Inferior parietal cortex (tissue), 1 donor: ENCODE measurements around the gene OSBPL10.

ENCODE experiments used
- DNase-seq: peaks from one replicate; pipeline ENCODE4 v3.0.0-alpha.2; 2016; ENCODE audit errors: extremely low spot score

The OSBPL10 gene

DNA sequence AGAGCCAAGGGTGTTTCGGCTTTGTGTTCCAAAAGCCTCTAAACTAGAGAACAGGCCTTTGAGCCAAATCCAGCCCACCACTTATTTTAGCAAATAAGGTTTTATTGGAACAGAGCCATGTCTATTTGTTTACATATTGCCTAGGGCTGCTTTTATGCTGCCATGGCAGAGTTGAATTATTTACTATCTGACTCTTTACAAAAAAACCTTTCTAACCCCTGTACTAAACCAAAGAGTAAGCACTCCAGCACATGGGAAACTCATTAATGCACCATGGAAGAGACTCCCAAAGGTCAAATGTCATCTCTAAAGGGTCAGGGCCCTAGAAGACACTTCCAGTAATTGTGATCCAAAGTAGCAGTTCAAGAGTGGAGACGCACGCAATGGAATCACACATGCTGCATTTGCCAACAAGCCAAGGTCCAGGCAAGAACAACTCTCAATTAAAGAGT lies 22.3 kb downstream of the OSBPL10 start:
- DNase-seq, result no peak

DNA sequence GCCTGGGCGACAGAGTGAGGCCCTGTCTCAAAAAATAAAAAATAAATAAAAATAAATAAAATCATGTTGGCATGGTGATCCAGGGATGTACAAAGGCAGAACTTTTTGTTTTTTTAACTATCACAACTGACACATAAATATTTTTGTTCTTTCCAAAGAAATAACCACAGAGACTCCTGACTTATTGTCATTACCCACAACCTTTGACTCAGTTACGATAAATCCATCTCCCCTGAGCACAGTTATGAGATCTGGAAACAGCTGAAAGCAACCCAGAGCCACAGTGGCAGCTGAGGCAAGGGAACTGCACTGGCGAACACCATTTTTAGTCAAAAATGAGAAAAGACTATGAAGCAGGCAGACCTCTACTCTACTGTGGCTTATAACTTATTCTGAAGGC lies 24.0 kb downstream of the OSBPL10 start:
- no peak for DNase-seq

DNA sequence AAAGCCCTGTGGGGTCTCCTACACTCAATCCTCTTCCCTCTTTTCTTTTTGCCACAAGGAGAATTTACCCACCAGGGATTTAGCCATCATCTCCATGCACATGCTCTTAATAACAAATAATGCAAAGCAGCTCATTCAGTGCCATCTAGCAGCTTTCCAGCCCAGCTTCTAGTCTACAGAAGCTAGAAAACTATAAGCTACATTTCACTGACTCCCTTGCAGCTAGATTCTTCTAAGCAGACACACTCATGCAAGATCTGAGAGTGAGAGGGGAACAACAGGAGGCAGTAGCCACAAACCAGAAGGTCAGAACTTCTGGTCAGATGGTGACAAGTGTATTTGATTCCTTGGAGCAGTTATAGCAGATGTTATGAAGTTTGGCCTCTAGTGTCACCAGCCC lies 25.5 kb downstream of the OSBPL10 start:
- no peak for DNase-seq

DNA sequence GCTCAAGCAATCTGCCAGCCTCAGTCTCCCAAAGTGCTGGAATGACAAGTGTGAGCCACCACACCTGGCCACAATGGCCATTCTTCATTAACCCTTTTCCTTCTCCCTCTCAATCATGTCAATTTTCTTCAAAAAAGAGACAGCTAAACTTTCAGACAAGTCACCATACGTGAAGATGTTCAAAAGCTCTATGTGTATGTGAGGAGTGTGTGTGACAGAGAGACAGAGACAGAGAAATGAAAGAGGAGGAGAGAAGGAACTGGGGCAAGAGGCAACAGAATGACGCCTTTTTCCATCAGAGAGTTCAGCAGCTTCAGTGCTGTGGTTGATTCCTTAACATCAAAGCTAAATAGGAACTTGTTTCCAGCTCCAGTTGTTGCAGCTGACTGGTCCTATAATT lies 27.4 kb downstream of the OSBPL10 start:
- no peak for DNase-seq

DNA sequence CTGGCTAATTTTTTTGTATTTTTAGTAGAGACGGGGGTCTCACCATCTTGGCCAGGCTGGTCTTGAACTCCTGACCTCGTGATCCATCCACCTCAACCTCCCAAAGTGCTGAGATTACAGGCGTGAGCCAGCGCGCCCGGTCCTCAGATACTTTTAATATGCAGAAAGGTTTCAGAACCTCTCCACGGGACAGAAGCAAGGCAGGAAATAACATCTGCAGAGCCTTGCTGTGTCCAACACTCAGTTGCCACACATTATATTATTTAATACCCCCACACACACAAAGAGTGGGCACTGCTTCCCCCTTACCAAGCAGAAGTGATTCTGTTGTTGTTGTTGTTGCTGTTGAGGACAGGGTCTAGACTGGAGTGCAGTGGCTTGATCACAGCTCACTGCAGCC lies 28.0 kb downstream of the OSBPL10 start:
- no peak for DNase-seq

DNA sequence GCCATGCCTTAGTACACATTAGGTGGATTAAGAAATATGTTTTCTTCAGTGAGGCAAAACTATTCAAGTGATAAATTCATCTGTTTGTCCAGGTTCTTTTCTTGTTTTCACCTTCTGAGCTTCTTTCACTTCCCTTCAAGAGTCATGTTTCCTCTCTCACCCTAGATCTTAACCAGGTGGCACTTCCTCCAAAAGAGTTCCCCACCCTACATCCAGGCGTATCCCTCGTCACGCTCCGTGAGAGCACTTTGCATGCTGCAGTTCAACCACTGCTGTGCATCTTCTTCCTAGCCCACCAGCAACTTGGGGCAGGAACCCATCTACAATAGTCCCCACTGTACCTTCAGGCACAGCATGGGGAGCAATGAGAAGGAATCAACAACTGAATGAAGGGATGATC lies 28.9 kb downstream of the OSBPL10 start:
- no peak for DNase-seq

DNA sequence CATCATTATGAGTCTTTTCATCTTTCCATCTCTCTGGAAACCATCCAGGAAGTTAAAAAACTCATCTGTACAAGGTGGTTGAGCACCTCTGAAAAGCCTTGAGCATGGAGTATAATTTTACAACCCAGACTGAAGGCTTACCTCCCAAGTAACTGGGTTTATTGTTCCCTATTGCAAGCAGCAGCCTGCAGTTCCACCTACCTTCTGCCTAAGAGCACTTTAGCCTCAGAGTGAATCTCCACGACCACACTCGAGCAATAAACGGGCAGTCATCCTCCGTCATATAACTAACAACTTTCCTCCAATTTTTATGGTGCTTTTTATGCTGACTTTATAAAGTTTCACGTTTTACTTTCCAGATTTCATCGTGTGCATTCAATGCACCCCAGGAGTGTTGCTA lies 32.8 kb downstream of the OSBPL10 start:
- no peak for DNase-seq

DNA sequence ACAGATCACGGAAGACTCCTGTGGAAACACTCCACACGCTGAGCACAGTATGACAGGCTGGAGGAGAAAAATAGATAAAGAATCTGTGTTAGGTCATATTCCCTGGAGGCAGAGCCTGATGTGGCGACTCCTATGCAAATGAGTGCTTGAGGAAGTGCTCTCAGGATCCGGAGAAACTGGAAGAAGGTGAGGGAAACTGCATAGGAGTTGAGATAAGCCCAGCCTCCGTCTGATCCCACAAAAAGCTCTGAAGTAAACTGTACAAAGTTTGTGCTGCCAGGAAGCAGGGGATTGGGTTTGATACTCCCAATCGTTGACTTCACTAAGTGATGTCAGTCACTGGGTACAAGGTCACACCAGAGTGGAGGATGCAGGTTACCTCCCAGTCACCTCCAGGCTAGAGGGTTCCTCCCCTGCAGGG lies 33.4 kb downstream of the OSBPL10 start:
- DNase-seq, result no peak

DNA sequence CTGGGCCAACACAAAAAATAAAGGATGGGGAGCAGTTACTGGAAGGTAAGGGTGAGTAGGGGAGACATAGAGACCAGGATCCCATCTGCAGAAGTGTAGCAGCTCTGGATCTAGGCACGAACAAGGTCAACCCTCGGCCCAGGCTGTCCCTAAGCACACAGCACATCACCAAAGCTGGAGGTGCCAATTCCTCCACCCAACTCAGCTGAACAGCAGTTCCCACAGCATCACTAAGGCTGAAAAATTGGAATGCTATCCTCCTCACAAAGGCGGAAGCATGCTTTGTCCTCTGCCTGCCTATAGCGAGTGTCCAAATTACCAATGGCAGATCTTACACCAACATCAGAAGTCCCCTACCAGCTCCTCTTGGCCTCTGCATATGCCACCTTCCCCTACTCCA lies 33.9 kb downstream of the OSBPL10 start:
- no peak for DNase-seq

DNA sequence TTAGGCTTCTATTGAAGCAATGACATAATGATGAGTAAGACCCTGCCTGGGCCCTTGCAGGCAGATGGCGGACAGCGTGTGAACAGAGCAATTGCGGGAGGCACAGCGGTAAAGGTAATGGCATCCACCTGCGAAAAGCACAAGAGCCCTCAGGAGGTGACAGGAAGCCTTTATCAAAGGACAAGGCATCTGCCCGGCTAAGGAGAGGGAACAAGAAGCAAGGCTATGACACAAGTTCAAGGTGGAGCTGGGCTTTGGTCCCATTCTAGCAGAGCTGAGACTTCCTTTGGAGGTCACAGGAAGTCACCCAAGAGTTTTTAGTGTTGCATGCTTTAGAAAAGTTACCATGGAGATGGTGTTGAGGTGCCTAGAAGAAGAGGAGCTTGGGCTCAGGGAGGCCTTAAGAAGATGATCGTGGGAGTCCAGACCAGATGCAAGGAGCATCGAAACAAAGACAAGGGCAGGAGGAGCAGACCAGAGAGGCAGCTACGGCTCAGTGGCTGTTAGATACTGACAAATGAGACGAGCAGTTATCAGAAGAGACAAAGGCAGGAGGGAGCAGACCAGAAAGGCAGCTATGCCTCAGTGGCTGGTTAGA lies 34.5 kb downstream of the OSBPL10 start:
- DNase-seq, result no peak

DNA sequence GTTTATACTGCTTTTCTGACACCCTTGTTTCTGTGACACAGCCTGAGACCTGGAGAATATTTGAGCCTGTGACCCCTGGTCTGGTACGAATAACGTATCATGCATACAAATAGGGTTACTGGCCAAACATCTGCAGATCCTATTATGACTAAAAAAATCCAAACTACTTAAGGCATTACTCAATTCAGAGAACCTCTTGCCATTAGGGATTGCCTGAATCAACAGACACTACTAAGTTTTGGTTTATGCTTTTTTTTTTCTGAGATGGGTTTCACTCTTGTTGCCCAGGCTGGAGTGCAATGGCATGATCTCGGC lies 35.4 kb downstream of the OSBPL10 start:
- DNase-seq, result no peak

DNA sequence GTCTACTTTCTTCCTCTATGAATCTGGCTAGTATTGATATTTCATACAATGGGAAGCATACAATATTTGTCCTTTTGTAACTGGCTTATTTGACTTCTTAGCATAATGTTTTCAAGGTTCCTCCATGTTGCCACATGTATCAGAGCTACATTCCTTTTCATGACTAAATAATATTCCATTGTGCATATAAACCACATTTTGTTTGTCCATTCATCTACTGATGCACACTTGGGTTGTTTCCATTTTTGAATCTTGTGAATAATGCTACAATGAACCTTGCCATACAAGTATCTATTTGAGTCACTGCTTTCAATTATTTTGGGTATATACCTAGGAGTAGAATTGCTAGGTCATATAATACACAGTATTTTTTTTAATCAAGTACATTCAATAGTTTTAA lies 38.0 kb downstream of the OSBPL10 start:
- DNase-seq, result no peak

DNA sequence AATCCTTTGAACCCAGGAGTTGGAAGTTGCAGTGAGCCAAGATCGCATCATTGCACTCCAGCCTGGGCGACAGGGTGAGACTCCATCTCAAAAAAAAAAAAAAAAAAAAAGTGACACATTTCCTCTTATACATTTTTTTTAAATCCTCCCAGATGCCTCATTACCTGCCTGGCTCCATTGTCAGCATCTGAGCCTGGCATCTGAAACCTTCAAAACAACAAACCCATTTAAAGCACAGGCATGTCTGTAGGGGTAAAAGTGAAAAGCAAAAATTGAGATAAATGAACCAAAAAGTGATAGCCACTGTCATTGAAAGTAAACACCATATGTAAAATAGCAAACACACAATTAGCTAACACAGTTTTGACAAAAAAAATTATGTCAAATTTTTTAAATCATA lies 38.6 kb downstream of the OSBPL10 start:
- DNase-seq, result no peak

DNA sequence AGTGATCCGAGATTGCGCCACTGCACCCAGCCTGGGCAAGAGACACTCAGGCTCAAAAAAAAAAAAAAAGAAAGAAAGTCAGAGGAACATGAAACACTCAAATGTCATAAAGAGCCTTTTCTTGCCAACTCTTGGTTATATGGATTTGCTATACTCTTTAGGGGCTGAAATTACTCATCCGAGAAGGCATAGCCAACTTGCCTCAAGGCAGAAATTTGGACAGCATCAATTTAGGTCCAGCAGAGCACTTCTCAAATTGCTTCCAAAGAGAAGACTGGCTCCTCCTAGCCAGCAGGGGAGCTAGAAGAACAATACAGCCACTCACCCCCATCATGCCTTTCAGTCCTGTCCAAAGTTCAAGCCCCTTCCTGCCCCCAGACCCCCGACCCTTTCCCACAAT lies 43.8 kb downstream of the OSBPL10 start:
- DNase-seq, result no peak

DNA sequence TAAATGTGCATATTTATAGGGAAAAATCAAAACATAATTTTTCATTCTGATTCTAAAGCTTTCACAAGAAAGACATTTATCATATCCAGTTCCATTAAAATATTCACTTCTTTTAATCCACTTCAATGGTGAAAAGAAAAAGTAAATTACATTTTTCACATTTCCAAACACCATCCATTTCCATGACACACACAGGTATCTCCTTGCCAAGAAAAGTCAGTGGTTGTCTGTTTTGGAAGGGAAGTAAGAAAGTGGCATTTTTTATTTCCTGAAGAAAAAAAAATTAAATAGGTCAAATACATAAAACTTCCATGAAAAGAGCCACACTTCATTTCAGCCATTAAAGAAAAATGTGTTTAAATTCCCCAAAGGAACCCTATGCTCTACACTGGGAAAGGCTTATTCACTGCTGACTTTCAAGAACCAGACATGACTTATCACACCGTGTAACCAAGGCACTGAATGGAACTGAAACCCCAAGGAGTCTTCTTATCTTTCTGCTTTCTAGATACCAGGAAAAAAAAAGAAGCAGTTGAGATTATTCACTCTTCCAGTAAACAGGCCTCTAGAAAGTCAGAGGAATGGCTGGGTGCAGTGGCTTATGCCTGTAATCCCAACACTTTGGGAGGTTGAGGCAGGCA lies 44.5 kb downstream of the OSBPL10 start:
- DNase-seq, result no peak

DNA sequence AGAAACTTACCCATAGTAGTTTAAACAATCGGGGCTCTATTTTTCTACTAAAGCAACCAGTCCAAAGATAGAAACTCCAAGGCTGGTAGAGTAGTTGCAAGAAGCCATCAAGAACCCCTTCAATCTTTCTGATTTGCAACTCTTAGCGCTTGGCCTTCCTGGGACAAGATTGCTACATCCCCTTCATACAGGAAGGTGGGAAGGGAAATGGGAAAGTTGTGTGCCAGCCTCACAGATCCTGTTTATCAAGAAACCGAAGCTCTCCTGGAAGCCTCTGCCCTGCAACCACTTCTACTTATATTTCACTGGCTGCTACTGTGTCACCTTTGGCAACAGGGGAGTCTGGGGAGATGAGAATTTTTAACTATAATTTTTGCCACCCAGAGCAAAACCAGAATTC lies 46.2 kb downstream of the OSBPL10 start:
- no peak for DNase-seq

DNA sequence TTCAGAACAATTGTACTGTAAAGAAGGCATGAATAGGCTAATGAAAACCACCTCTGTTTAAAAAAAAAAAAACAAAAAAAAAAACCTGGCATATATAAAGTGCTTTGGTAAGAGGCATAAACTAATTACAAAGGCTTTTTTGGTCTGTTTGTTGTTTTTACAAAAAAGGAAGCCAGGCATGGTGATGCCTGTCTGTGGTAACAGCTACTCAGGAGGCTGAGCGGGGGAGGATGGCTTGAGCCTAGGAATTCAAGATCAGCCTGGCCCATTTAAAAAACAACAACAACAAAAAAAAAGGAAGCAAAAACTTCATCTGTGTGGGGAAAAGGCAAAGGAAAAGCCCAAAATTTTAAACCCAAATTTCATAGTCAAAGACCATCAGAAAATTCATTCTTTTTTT lies 47.0 kb downstream of the OSBPL10 start:
- DNase-seq, result no peak

DNA sequence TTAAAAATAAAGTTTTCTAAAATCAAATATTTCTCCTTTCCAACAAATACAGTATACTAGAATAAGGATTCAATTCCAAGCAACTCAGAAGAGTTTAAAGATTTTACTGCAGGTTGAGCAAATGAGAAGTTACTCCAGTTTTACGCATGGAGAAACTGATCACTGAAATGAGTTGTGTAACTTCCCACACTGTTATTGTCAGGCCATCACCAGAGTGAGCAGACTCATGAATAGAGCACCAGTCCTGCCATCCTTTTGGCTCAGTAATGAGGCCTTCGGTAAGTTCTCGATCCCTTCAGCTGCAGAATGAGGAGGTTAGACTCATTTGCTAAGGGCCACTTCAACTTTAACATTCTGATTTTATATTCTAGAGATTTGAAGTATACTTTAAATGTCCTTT lies 48.1 kb downstream of the OSBPL10 start:
- no peak for DNase-seq

DNA sequence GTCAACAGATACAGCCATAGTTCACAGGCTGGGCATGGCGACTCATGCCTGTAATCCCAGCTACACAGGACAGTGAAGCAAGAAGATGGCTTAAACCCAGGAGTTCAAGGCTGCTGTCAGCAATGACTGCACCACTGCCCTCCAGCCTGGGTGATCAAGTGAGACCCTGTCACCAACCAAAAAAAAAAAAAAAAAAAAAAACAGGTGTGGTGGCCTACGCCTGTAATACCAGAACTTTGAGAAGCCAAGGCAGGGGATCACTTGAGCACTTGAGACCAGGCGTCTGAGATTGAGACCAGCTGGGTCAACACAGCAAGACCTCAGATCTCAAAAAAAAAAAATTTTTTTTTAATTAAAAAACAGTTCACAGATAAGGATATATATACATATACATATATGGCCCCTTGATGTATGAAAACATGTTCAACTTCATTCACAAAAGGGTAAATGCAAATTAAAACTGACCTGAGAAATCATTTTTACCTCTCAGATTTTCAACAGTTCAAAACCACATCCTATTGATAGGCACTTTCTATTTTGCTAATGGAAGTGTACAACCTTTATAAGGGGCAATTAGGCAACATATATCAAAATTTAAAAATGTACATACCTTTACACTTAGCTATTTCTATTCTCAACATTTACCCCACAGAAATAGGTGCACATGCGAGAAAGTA lies 51.1 kb downstream of the OSBPL10 start:
- DNase-seq, result no peak

DNA sequence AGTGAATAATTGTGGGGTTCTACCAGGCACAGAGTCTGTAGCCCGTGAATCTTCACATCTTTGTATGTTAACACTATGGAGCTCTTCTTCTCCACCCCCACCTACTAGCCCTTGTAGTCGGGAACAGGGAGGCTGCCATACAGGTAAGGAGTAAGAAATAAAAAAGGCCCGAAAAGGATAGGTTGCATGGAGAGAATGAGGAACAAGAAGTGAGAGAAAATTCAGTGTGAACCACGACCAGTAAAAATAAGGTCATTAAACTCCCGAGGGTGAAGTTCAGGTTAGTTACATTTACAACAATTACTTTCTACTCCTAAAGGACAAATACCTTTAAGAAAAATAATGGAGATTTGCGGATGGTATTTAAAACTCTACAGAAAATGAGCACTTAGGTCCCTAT lies 53.3 kb downstream of the OSBPL10 start:
- no peak for DNase-seq

DNA sequence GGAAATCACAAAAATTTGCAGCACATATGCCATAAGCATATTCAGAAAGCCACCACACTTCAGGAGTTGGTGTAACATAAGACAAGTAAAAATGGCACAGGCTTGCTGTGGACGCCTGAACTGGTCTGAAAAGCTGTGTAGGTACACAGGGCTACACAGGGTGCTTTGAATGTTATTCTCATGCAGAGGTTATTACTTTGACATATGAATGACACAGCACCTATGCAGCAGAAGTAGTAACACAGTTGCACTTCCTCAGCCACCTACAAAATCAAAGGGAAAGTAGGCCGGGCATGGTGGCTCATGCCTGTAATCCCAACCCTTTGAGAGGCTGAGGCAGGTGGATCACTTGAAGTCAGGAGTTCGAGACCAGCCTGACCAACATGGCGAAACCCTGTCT lies 54.5 kb downstream of the OSBPL10 start:
- DNase-seq, result no peak

DNA sequence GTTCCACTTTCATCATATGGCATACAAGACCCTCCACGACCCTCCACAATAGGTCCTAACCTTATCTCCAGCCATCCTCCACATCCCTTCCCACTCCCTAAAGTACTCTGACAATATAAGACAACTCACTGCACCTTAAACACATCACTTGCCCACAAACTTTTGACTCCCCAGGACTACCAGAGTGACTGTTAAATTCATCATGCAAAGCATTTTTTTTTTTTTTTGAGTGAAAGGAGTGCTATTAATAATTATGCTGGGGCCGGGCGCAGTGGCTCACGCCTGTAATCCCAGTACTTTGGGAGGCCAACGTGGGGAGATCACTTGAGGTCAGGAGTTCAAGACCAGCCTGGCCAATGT lies 55.8 kb downstream of the OSBPL10 start:
- no peak for DNase-seq

DNA sequence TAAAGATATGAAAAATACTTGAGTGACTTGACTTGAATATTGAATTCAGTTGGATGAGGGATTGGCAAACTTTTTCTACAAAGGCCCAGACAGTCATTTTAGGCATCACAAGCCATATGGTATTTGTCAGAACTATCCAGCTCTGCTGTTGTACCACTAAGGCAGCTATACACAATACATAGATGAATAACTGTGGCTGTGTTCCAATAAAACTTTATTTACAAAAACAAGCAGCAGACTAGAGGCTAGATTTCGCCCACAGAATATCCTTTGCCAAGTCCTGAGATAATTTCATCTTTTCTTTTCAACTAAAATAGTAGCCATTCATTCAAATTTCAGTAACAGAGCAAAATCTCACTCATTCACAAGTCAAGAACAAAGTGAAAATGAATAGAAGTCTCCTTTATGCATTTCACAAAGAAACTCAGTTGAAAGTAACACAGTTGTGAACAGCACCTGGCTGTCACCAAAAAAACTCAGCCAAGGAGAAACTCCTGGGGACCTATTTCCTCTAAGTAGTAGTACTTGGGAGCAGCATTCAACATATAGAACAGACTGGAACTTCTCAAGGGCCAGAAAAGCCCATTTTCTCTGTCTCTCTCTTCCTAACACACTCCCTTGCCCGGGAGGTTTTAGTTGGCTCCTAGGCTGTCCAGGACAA lies 56.3 kb downstream of the OSBPL10 start:
- DNase-seq, result no peak
